HG03039 (cell line): Measurements from ENCODE around the gene HIRA.

ENCODE experiments used
- ATAC-seq: cut with Tn5 transposase; IDR thresholded peaks from one replicate; pipeline ENCODE4 v1.9.1; 2021; ENCODE audit warnings: mild to moderate bottlenecking, moderate library complexity; ENCODE audit not compliant: unreplicated experiment

The HIRA gene

DNA sequence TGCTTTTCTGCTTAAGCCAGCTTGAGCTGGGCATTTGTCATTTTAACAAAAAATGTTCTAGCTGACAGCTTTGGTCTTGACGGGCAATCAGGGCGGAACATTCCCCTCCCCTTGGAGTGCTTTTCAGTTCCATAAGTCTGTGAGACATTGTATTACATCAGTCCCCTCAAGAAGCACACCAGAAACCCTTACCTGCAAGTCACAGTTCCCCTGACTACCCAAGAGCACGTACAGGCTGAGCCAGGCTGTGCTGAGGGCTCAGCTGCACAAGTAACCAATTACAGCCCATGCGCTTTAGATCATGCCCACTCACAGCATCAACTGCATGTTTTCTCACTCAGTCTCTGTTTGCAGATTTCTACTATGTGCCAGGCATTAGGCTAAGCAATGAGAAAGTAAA, 19.1 kb downstream of the HIRA start:
- no peak for ATAC-seq

GRCh38 chr22:19411690-19412045, 19.9 kb downstream of the HIRA start:
- no peak for ATAC-seq

DNA sequence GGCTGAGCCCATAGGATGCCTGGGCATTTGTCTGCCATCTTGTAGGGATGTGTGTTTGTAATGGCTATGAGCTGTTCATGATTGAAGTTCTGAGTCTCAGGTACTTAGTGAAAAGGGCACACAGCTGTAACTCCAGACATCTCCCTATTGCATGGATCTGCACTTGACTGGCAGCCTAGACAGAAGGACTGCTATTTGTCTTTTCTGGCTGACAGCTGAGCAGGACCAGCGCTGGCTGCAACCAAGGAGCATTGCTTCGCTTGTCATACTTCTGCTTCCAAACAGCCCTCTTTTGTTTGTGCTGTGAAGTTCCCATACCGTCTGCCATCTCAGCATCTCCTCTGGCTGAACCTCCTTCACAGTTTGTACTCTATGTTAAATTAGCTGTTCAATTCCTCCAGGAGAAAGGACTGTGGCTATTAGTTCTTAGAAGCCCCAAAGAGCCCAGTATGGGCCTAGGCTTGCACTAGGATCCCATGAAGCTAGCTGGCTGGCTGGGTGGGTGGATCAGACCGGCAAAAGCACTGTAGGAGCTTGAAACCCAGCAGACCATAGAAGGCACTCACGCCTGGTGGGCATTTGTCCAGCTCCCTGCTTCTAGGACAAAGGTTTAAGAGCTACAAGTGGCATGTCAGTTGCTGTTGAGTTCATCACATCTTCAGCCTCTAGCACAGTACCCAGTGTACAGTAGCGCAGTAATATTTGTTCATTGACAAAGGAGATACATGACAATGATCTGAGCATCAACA, 20.4 kb downstream of the HIRA start:
- no peak for ATAC-seq

- ATAC-seq: no peak
Measured at GRCh38 chr22:19407649-19408606, 23.6 kb downstream of the HIRA start.

DNA sequence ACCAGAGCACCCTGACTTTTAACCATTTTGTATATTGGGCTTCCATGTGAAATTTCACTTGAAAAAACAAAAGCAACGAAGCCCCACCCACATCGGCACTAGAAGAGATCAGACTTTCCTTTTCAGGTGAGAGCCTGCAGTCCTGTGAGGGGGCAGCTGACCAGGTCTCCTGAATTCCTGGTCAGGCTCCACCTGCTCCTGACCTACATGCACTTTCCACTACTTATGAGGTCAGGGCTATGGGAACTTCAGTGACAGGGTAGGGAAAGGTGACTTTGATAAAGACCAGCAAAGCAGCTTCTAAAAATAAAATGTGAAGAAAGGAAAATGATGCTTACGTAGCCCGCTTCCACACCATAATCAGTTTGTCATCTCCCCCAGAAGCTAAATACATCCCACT, 24.7 kb downstream of the HIRA start:
- ATAC-seq: no peak

- no peak for ATAC-seq
Measured at GRCh38 chr22:19406281-19406811, 25.2 kb downstream of the HIRA start.

DNA sequence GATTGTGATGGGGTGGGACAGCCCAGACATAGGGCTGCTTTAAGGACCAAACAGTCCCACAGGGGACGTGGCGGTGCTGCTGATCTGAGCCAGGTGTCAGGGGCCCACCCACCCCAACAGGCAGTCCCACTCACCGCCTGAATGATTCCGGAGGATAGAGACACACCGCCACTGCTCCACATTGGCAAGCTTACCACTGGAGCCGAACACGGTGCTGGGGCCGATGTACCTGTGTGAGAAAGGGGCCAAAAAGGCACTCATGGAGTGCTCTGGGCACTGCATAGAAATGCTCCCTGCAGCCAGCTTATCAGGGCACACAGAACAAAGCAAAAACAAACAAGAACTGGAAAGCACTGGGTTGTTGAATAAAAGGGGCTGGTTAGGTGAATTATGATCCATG, 25.9 kb downstream of the HIRA start:
- no peak for ATAC-seq

DNA sequence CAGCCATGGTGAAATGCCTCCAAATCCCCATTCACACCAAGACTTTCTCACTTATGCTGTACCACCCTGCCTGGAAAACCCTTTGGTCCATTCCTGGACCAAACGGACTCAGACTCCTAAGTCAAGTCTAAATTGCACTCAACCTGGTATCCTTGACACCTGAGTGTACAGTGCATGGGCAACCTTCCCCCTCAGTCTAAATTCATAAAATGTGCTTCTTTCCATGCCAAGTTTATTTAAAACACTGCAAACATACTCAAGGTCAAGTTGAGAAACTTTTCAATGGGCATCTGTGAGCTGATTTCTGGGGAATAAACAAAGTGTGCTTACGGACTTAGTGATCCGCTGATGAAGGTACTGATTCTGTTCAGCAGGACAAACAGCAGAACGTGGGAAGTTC, 26.4 kb downstream of the HIRA start:
- no peak for ATAC-seq

DNA sequence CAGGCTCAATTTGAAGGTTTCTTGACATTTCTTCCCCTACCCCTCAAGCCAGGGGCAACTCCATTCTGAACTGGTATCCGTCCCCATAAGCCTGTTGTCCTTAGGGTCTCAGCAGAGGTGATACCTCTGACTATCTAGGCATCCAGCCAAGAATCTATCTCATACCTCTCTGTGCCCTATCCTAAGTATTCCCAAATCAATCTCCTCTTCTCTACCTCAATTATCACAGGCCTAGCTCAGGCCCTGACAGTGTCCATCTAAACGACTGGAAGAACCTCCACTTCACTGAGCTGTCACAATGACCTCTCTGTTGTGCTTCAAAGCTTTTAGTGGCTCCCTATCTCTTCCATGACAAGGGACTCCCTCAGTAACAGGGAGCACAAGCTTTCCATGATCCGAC, 26.9 kb downstream of the HIRA start:
- no peak for ATAC-seq

- ATAC-seq: no peak
Measured at GRCh38 chr22:19402642-19403191, 28.8 kb downstream of the HIRA start.

- no peak for ATAC-seq
Measured at GRCh38 chr22:19401483-19401882, 30.1 kb downstream of the HIRA start.

GRCh38 chr22:19400881-19401280, 30.7 kb downstream of the HIRA start:
- no peak for ATAC-seq

DNA sequence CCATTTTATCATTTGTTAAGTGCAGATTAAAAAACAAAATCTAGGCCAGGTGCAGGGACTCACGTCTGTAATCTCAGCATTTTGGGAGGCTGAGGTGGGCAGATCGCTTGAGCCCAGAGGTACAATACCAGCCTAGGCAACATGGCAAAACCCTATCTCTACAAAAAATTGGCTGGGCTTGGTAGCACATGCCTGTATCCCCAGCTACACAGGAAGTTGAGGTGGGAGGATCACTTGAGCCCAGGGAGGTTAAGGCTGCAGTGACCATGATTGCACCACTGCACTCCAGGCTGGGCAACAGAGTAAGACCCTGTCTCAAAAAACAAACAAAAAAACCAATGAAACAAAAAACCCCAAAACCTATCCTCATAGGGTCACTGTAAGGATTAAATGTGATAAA, 32.9 kb downstream of the HIRA start:
- no peak for ATAC-seq

GRCh38 chr22:19398206-19398605, 33.3 kb downstream of the HIRA start:
- ATAC-seq: no peak

DNA sequence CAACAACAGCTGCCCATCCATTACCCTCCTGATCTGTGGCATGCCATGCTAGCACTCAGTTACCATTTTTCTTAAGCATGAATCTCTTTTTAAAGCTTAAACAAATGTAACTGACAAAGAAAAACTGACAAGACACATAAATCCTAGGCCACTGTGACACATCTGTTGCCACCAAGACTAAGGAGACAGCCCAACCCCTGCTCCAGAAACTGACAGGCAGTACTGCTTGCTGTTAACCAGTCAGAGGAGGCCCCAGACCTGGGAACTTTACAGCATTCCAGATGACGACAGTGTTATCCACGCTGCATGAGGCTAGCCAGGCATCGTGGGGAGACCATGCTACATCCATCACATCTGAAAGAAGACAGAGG, 33.8 kb downstream of the HIRA start:
- ATAC-seq: no peak

DNA sequence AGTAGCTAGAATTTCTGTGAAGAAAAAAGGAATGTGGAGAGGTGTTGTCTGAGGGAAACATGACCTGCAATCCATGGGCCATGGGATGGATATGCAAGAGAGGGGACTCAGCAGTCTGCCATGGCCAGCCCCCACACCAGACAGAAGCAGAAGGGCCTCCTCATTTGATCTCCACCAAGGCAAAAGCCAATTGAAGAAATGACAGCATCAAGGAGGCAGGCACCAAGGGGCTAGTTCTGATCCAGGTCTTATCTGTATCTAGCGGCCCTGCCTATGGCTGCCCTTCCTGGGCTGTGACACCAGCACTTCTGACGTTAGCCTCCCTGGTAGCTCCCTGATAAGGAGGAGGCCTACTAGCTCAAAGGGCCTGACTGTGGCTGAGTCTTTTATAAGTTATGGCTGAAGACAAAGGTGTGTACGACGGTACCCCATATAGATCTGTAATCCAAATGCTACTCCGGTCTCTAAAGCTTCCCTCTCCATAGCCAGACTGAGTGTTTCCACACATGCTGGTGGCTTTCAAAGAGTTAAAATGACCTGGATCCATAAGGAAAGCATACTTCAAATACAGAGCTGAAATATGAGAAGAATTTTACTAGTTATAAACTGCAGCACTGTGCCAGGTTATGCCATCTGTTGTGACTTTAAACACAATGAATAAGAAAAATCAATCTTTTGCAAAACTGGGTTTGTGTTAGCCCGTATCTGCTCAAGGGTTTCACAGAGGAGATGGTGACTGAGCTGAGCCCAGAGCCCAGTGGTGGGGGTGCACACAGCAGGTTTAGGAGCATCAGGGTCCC, 34.4 kb downstream of the HIRA start:
- no peak for ATAC-seq

DNA sequence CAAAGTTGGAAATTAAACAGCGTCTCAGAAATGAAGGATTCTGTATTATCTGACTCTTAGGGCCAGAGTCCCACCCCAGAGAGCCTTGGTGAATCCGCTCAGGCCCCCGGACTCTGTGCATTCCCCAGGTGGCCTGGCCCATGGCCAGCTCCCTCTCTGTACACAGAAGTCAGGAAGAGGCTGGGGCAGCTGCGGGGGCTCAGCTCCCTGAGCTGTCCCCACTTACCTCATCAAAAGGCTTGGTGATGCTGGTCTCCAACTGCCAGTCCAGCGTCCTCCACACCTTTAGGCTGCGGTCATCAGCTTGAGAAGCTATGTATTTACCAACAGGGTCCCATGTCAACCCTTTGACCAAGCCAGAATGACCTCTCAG, 35.0 kb downstream of the HIRA start:
- no peak for ATAC-seq

GRCh38 chr22:19395276-19395675, 36.3 kb downstream of the HIRA start:
- no peak for ATAC-seq

- ATAC-seq: no peak
Measured at GRCh38 chr22:19394274-19395050, 37.1 kb downstream of the HIRA start.

DNA sequence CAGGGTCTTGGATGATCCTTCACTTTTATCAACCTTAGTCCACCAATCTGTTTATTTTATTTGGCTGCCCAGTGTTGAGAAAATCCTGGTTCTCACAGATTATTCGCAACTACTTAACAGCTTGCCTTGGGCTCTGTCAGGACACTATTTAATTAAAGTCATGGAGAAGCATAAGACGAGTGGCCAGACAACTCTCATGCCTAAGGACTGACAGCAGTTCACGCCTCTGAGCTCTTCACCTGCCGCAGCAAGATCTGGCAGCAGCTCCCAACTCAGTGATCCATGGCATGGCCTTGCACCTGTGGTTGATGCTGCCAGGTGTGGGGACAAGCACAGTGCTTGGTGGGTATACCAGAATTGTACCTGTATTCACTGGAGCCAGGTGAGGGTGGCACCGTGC, 37.8 kb downstream of the HIRA start:
- no peak for ATAC-seq
